Mesenchymal stem cell (in vitro differentiated cells and primary cell): ENCODE results near the gene MYLK.

Experiments
- DNase-seq: peaks from one replicate; pipeline ENCODE4 v3.0.0-alpha.2; 2013
- H2AFZ ChIP-seq: one replicate; pipeline ENCODE4 v1.6.1; 2013; ENCODE audit warnings: low read depth, mild to moderate bottlenecking, control low read depth, inconsistent platforms, low read length, moderate library complexity
- H2AK5ac ChIP-seq: 2 replicates; pipeline ENCODE4 v1.6.1; 2013; ENCODE audit warnings: low read length, moderate library complexity, mild to moderate bottlenecking, inconsistent platforms; ENCODE audit not compliant: severe bottlenecking
- H2BK120ac ChIP-seq: one replicate; pipeline ENCODE4 v1.6.1; 2013; ENCODE audit warnings: low read depth, mild to moderate bottlenecking, inconsistent platforms, low read length, moderate library complexity
- H2BK12ac ChIP-seq, 2 experiments: one replicate each; pipeline ENCODE4 v1.6.1; 2013; ENCODE audit warnings: inconsistent platforms in 2 of 2, low read length in 2 of 2, mild to moderate bottlenecking in 2 of 2, moderate library complexity in 2 of 2, control low read depth in 1 of 2
- H2BK15ac ChIP-seq: one replicate; pipeline ENCODE4 v1.6.1; 2013; ENCODE audit warnings: mild to moderate bottlenecking, low read depth, inconsistent platforms; ENCODE audit not compliant: poor library complexity, severe bottlenecking
- H2BK5ac ChIP-seq: 2 replicates; pipeline ENCODE4 v1.6.1; 2013; ENCODE audit warnings: low read depth, mild to moderate bottlenecking, low read length, control low read depth, inconsistent platforms; ENCODE audit not compliant: poor library complexity, severe bottlenecking
- H3K14ac ChIP-seq, 2 experiments: one replicate each; pipeline ENCODE4 v1.6.1; 2013; ENCODE audit warnings: inconsistent platforms in 2 of 2, low read length in 2 of 2, control low read depth in 1 of 2, mild to moderate bottlenecking in 1 of 2, moderate library complexity in 1 of 2
- H3K18ac ChIP-seq, 2 experiments: one replicate each; pipeline ENCODE4 v1.6.1; 2013; ENCODE audit warnings: inconsistent platforms in 2 of 2, low read length in 2 of 2, control low read depth in 1 of 2, low read depth in 1 of 2, mild to moderate bottlenecking in 1 of 2
- H3K23ac ChIP-seq, 2 experiments: one replicate each; pipeline ENCODE4 v1.6.1; 2013; ENCODE audit warnings: inconsistent platforms in 2 of 2, low read length in 2 of 2, mild to moderate bottlenecking in 2 of 2, moderate library complexity in 2 of 2, control low read depth in 1 of 2
- H3K27ac ChIP-seq: 2 replicates; pipeline ENCODE4 v1.5.1; 2013; ENCODE audit warnings: mild to moderate bottlenecking, moderate library complexity, low read length, control low read depth, inconsistent platforms; ENCODE audit not compliant: poor library complexity, severe bottlenecking
- H3K27me3 ChIP-seq, 2 experiments: 2 replicates each; pipeline versions ENCODE4 v1.6.1 to v1.7.0; 2013; ENCODE audit warnings: low read length in 2 of 2, mild to moderate bottlenecking in 2 of 2, moderate library complexity in 2 of 2, control low read depth in 1 of 2, inconsistent platforms in 1 of 2; ENCODE audit not compliant: control insufficient read depth in 1 of 2, insufficient read depth in 1 of 2
- H3K36me3 ChIP-seq, 2 experiments: 2 replicates each; pipeline versions ENCODE4 v1.6.1 to v1.7.0; 2013; ENCODE audit warnings: low read length in 2 of 2, control low read depth in 1 of 2, inconsistent platforms in 1 of 2, low read depth in 1 of 2, mild to moderate bottlenecking in 1 of 2; ENCODE audit not compliant: insufficient read depth in 2 of 2, control insufficient read depth in 1 of 2
- H3K4ac ChIP-seq, 2 experiments: one replicate each; pipeline ENCODE4 v1.6.1; 2013; ENCODE audit warnings: inconsistent platforms in 2 of 2, low read length in 2 of 2, mild to moderate bottlenecking in 2 of 2, moderate library complexity in 2 of 2, control low read depth in 1 of 2, low read depth in 1 of 2
- H3K4me1 ChIP-seq: 2 replicates; pipeline ENCODE4 v1.6.1; 2013; ENCODE audit warnings: low read depth, low read length, control low read depth; ENCODE audit not compliant: control insufficient read depth, insufficient read depth
- H3K4me2 ChIP-seq: 2 replicates; pipeline ENCODE4 v1.6.1; 2013; ENCODE audit warnings: low read length, mild to moderate bottlenecking, inconsistent platforms; ENCODE audit not compliant: poor library complexity, severe bottlenecking
- H3K4me3 ChIP-seq, 2 experiments: 2 replicates each; pipeline versions ENCODE4 v1.5.1 to v1.7.0; 2013; ENCODE audit warnings: low read length in 2 of 2, mild to moderate bottlenecking in 2 of 2, control low read depth in 1 of 2, low read depth in 1 of 2; ENCODE audit not compliant: insufficient read depth in 1 of 2
- H3K79me1 ChIP-seq: replicated peaks from 2 replicates; pipeline ENCODE4 v1.6.1; 2013; ENCODE audit warnings: mild to moderate bottlenecking, control low read depth, low read length, inconsistent platforms; ENCODE audit not compliant: poor library complexity, severe bottlenecking
- H3K9ac ChIP-seq: 2 replicates; pipeline ENCODE4 v1.7.0; 2013; ENCODE audit warnings: mild to moderate bottlenecking, low read length, moderate library complexity
- H3K9me3 ChIP-seq: 2 replicates; pipeline ENCODE4 v1.7.0; 2013; ENCODE audit warnings: mild to moderate bottlenecking, low read length; ENCODE audit not compliant: control insufficient read depth
- H4K8ac ChIP-seq: one replicate; pipeline ENCODE4 v1.6.1; 2013; ENCODE audit warnings: inconsistent platforms, mild to moderate bottlenecking, low read length, moderate library complexity
- H4K91ac ChIP-seq: one replicate; pipeline ENCODE4 v1.6.1; 2013; ENCODE audit warnings: mild to moderate bottlenecking, low read length, inconsistent platforms
- WGBS: methylation state at CpG from one replicate; pipeline ENCODE4 v1.1.7; 2013; ENCODE audit warnings: mixed read lengths; 5-methylcytosine and 5-hydroxymethylcytosine counted together

MYLK gene

GRCh38 chr3:123805101-123805500 is 79.0 kb downstream of the MYLK start:
- Histone ChIP-seq H3K9me3 (no peaks in the 10 kb centered on the region), H3K79me1 (peaks cover 26% of the 10 kb centered on the region), H2BK12ac (no peak overlapping the region), H3K27me3 (no peaks in the 10 kb centered on the region), H3K4me1 (peaks cover 30% of the 10 kb centered on the region), H3K9ac (no peak overlapping the region), H2AK5ac (peak overlapping the region; percentile 35), H2BK5ac (no peak overlapping the region), H3K18ac (no peak overlapping the region), H3K4me2 (no peak overlapping the region), H4K91ac (no peak overlapping the region), H2AFZ (no peak overlapping the region), H3K36me3 (peaks cover 12 to 32% of the 10 kb centered on the region in 2 experiments), H2BK120ac (no peak overlapping the region), H2BK15ac (no peak overlapping the region), H4K8ac (no peak overlapping the region), H3K14ac (no peak overlapping the region), H3K4ac (no peak overlapping the region), H3K27ac (no peak overlapping the region), H3K4me3 (no peak overlapping the region), H3K23ac (no peak overlapping the region)
- no peak for DNase-seq
- WGBS = 85% methylated on average over 6 of the region's 7 CpGs

GRCh38 chr3:123804676-123805075 is 79.5 kb downstream of the MYLK start:
- no peak overlapping the region for H4K8ac ChIP-seq
- peaks cover 12 to 31% of the 10 kb centered on the region in 2 experiments for H3K36me3 ChIP-seq
- no peak overlapping the region for H3K9ac ChIP-seq
- no peak overlapping the region for H2BK12ac ChIP-seq
- H2AK5ac ChIP-seq = peak overlapping the region; percentile 12
- no peak overlapping the region for H2BK15ac ChIP-seq
- no peak for DNase-seq
- no peak overlapping the region for H3K4ac ChIP-seq
- 84% methylated on average over 3 of the region's 3 CpGs for WGBS
- no peak overlapping the region for H3K4me3 ChIP-seq
- H3K4me1 ChIP-seq = peaks cover 33% of the 10 kb centered on the region
- H3K4me2 ChIP-seq = no peak overlapping the region
- H3K23ac ChIP-seq = no peak overlapping the region
- no peak overlapping the region for H3K14ac ChIP-seq
- H3K27ac ChIP-seq = no peak overlapping the region
- no peaks in the 10 kb centered on the region for H3K9me3 ChIP-seq
- H3K79me1 ChIP-seq = peaks cover 24% of the 10 kb centered on the region
- no peak overlapping the region for H3K18ac ChIP-seq
- no peak overlapping the region for H2AFZ ChIP-seq
- no peak overlapping the region for H2BK120ac ChIP-seq
- H2BK5ac ChIP-seq = no peak overlapping the region
- H4K91ac ChIP-seq = no peak overlapping the region
- no peaks in the 10 kb centered on the region for H3K27me3 ChIP-seq

DNA sequence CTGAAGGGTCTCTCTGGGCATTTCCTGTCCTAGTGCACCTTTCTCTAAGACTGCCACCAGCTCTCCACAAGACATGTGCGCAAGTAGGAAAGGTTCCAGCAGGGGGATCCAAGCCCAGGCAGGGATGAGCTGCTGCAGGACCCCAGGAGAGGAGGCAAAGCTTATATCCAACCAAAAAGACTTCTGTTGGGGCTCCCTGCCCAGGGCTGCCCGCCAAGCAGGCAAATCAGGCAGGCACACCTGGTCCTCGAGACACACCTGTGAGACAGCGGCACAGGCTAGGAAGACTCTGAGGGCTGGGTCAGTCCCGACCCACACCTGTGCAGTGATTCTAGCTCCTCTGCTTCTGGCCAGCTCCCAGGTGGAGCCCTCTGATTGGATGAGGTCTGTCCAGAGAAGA is 80.6 kb downstream of the MYLK start:
- 72% methylated on average over 5 of the region's 5 CpGs for WGBS
- Histone ChIP-seq H3K9me3 (no peaks in the 10 kb centered on the region), H2BK12ac (peak overlapping the region in 1 of 2 experiments; percentile 28), H3K36me3 (peaks cover 9 to 35% of the 10 kb centered on the region in 2 experiments), H3K4me3 (no peak overlapping the region), H3K4me1 (peaks cover 34% of the 10 kb centered on the region), H2BK5ac (no peak overlapping the region), H3K9ac (no peak overlapping the region), H2AK5ac (no peak overlapping the region), H3K23ac (no peak overlapping the region), H3K4ac (no peak overlapping the region), H3K14ac (no peak overlapping the region), H4K91ac (no peak overlapping the region), H3K4me2 (no peak overlapping the region), H3K18ac (no peak overlapping the region), H3K27me3 (no peaks in the 10 kb centered on the region), H2BK15ac (no peak overlapping the region), H2BK120ac (no peak overlapping the region), H3K79me1 (peaks cover 25% of the 10 kb centered on the region), H4K8ac (no peak overlapping the region), H2AFZ (no peak overlapping the region), H3K27ac (no peak overlapping the region)
- DNase-seq = no peak

DNA sequence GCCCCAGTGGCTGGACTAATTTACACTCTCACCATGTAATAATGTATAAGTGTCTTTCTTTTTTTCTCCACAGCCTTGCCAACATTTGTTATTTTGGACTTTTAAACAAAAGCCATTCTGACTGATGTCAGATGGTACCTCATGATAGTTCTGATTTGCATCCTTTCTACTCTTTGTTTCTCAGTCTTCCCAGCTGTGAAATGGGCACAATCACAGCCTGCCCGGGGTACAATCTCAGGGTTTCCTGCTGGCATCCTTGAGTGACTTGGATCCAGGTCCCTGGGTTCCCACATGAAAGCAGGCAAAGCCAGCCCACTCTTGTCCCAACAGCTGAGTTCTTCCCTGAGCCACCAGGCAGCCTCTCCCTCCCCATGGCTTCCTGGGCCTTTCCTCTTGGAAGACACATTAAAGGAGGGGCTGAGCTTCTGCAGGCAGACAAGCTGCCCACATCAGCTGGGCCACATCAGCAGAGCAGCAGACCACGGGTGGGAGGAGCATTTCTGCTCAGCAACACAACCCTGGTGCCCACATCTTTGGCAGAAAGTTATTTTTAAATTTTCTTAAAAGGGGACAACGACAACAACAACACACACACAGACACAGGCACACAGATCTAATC is 82.0 kb downstream of the MYLK start:
- no peak overlapping the region for H3K4ac ChIP-seq
- no peak overlapping the region for H3K4me2 ChIP-seq
- H3K18ac ChIP-seq = peak overlapping the region in 1 of 2 experiments; percentile 67
- DNase-seq = no peak
- no peaks in the 10 kb centered on the region for H3K27me3 ChIP-seq
- no peak overlapping the region for H2AFZ ChIP-seq
- no peak overlapping the region for H2BK15ac ChIP-seq
- no peak overlapping the region for H4K8ac ChIP-seq
- H2BK5ac ChIP-seq = no peak overlapping the region
- no peak overlapping the region for H3K9ac ChIP-seq
- H2AK5ac ChIP-seq = peak overlapping the region; percentile 8
- H3K4me3 ChIP-seq = no peak overlapping the region
- no peak overlapping the region for H3K14ac ChIP-seq
- no peak overlapping the region for H2BK120ac ChIP-seq
- H4K91ac ChIP-seq = no peak overlapping the region
- WGBS = 100% methylated on average over 3 of the region's 3 CpGs
- H3K36me3 ChIP-seq = peaks cover 15 to 40% of the 10 kb centered on the region in 2 experiments
- H3K4me1 ChIP-seq = peaks cover 29% of the 10 kb centered on the region
- no peak overlapping the region for H3K27ac ChIP-seq
- H3K23ac ChIP-seq = no peak overlapping the region
- H3K79me1 ChIP-seq = peaks cover 25% of the 10 kb centered on the region
- no peaks in the 10 kb centered on the region for H3K9me3 ChIP-seq
- H2BK12ac ChIP-seq = no peak overlapping the region
